ENCODE measurements around the gene C9orf153.
"Not testable (repeated sequence)": the region's sequence is repeated elsewhere in the genome, so short reads cannot be mapped to it uniquely, and the experiment has no call there.

Gene C9orf153

DNA sequence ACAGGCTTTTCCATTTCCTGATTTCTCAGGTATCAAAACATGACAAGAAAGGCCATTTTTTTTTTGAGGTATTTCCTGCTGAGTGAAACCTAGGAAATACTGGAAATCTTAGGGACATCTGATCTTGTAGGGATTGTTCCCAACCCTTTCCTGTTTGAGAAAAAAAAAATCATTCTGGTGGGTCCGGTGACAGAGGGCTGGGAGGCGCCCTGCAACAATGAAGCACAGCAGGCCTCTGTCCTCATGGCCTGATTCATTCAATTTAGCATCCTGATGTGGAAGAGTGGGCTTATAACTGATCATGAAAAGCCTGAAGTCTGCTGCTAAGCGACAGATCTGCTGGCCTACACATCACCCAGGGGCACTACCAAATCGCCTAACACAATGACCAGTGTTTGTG is 3.0 kb upstream of the C9orf153 start:
- no peak for DNase-seq

DNA sequence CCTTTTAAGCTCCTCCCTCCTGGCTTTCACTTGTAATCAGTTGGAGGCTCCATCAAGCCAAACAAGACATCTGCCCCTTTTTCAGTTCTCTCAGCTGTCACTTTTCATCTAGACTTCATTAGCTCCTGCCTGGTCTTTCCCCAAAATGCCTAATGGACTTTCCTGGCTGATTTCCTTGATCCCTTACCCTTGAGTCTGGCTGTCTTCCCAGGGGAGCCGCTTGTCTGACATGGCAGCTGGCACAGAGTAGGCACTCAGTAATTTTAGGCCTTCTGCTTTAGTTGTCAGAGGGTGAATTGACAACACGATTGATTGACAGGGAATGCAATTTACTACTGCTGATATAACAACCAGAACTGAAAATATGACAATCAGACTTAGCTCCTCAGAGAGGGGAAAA is 2.1 kb downstream of the C9orf153 start:
- no peak for DNase-seq

DNA sequence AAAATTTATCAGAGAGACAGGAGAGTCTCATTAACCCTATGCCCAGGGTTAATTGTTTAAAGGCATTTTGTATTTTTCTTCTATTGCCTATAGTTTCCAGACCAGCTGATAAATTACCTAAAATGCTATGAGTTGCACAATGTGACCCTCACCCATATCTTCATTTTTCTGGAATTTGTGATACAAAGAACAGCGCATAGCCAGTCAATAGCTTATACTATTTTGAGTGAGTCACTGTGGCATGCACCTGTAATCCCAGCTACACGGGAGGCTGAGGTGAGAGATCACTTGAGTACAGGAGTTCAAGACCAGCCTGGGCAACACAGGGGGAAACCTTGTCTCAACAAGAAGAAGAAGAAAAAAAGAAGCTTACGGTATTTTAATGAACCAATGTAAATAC is 2.8 kb downstream of the C9orf153 start:
- DNase-seq, result no peak

DNA sequence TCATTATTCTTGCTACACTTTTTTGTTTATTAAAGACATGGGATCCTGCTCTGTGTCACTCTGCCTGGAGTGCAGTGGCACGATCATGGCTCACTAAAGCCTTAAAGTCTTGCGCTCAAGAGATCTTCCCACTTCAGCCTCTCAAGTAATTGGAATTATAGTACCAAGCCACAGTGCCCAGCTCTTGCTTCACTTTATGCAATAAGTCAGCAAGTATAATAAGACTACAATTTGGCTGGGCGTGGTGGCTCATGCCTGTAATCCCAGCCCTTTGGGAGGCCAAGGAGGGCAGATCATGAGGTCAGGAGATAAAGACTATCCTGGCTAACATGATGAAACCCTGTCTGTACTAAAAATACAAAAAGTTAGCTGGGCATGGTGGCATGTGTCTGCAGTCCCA is 5.9 kb downstream of the C9orf153 start:
- DNase-seq, result no peak

DNA sequence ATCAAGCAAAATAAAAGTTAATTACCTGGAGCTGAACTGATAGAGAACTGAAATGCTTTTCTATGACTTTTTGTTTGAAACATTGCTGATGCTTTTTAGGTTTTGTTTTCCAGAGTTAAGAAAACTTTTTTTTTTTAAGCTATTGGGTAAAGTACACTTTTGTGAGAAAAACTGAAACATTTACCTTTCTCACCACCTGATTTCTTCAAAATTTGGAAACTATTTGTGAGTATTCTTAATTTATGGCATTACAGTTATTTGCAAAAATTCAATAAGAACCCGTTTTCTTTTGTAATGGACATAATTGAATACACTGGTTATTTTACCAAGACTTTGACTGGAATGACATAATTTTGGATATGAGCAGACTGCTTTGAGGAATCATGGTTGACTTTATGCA is 6.6 kb downstream of the C9orf153 start:
- DNase-seq, result no peak

DNA sequence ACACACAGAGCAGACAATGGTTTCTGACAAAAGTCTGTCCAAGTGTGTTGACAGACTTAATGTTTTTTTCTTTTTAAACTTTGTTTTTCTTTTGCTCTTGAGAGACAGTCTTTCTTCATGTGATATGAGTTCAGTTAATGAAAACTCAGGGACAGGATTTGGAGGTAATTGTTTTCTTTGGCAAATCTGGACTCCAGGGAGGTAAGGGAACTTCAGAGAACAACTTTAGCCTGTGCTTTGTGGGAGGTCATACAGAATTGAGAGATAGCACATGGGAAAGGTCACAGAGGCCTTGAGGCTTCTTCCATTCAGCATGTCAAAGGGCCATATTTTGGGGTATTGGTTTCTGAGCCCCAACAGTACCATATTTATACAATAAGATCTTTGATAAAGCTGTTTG is 9.3 kb downstream of the C9orf153 start:
- no peak for DNase-seq

DNA sequence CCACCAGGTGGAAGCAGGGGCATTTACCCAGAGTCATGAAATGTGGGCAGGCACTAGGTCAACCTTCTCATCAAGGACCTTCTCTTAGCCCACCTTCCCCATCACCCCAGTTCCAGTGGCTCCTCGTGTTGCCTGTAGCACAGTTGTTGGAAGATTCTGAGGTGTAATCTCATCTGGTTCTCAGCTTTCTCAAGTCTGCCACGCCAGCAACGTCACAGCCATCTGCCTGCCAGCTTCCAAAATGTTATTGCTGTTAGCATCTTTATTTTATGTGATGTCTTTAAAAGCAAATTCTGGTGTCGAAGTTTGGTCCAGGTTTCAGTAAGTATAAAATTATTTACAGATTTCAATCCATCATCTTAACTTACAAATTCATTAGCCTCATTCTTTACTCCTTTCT is 10.7 kb downstream of the C9orf153 start:
- no peak for DNase-seq

DNA sequence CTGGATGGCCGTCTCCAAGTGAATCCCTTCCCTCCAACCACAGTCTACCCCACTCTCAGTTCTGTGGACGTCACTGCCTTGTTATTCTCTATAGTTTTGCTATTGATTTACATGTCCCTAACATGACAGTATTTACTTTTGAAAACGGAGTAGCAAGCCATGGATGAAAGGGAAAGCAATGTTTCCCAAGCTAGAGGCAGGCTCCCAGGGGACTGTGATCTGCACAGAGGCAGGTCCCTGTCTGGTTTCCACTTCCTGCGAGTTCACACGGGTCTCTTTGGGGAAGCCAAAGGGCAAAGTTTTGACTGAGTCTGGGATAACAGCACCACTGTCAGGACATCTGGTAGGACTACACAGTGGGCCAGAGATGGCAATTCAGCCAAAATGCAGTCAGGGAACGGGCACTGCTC is 12.7 kb downstream of the C9orf153 start:
- no peak for DNase-seq

DNA sequence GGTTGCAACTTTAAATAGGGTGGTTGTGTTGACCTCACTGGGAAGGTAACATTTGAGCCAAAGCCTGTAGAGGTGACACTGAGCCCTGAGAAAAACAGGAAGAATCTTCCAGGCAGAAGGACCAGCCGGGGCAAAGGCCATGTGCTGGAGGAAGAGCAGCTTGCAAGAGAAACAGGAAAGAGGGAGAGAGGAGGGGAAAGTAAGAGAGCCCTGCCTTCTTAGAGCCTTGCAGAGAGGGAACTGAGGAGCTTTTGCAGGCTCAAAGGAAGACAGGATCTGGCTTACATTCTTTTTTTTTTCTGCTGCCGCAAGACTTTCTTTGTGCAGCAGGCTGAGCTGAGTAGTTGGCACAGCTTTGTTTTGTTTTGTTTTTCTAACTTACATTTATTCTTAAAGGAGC is 17.4 kb downstream of the C9orf153 start:
- no peak for DNase-seq

DNA sequence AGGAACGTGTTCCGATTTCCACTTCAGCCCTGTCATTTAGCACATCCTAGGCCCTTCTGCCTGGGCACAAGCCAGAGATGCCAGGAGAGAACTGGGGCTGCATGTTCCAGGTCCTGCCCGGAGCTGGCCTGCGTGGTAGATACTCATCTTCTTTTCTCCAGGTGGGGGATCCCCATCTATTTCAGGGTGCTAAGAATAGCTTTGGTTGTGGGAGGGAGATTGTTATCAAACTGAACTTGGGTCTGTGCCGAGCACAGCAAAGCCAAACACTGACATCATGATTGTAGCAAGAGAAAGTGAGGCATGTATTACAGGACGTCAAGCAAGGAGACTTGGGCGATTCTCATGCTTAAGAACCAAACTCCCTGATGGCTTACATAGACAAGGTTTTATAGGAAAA is 18.2 kb downstream of the C9orf153 start:
- DNase-seq, result no peak

DNA sequence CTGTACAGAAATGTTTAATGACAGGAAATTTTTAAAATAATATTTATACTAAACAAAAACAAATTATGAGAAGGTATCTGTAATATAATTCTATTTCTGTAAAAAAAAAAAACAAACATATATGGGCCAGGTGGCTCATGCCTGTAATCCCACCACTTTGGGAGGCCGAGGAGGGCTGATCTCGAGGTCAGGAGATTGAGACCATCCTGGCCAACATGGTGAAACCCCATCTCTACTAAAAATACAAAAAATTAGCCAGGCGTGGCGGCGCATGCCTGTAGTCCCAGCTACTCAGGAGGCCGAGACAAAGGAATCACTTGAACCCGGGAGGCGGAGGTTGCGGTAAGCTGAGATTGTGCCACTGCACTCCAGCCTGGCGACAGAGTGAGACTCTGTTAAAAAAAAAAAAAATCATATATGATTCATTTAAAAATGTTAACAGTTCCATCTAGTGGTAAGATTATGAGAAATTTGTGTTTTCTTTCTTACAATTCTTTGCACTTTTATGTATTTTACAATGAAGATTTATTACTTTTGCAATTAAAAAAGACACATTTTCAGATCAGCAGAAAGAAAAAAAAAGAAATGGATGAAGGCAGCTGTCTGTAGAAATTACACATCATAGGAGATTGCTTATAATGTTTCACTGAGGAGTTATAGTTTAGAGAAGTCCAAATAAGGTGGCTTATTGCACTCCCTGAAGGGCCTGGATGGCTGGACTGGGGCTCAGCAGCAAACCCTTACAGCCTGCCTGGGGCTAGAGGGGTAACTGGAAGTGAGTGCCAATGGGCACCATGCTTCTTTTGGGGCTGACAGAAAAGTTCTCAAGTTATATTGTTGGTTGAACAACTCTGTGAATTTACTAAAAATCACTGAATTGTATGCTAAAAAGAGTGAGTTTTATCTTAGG is 20.3 kb downstream of the C9orf153 start:
- no peak for DNase-seq

DNA sequence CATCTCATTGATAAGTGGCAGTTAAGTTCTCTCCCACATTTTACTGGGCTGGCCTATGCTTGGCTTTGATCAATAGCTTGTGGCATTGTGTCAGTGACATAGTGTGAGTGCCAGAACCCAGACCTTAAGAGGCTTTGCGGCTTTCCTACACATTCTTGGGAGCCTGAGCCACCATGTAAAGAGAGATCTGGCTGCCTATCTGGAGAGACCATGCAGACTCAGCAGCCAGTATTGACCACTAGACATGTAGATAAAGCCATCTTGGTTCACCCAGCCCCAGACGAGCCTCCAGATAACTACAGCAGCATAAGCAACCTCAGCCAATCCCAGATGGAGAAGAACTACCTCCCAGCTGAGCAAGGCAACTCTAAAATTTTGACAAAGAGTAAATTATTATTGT is 28.6 kb downstream of the C9orf153 start:
- no peak for DNase-seq

DNA sequence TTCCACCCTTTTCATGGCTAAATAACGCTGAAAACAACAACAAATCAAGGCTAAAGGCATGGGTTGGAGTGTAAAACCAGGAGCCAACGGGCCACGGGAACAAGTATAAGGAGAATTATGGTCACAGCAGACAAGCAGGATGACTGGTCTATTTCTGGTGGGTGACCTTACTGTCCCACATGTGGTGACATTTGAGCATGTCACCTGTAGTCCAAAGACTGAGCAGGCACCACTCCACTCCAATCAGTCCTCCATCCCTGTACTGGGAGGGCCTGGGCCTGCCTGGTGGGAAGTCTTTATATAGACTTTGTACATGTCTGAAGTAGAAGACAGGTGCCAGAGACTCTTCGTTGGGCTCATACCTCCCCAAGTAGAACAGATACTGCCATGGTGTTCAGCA is 36.8 kb downstream of the C9orf153 start:
- DNase-seq, result no peak

DNA sequence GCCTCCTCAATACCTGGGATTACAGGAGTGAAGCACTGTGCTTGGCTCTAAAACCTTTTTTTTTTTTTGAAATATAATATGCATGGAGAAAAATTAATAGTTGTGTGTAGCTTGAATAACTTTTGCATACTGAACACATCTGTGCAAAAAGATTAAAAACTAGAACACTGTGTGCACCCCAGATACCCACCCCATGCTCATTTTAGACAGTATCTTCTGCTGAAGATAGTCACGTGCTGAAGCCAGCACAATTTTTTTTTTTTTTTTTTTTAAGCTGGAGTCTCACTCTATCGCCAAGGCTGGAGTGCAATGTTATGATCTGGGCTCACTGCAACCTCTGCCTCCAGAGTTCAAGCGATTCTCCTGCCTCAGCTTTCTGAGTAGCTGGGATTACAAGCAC is 39.9 kb downstream of the C9orf153 start:
- no peak for DNase-seq

DNA sequence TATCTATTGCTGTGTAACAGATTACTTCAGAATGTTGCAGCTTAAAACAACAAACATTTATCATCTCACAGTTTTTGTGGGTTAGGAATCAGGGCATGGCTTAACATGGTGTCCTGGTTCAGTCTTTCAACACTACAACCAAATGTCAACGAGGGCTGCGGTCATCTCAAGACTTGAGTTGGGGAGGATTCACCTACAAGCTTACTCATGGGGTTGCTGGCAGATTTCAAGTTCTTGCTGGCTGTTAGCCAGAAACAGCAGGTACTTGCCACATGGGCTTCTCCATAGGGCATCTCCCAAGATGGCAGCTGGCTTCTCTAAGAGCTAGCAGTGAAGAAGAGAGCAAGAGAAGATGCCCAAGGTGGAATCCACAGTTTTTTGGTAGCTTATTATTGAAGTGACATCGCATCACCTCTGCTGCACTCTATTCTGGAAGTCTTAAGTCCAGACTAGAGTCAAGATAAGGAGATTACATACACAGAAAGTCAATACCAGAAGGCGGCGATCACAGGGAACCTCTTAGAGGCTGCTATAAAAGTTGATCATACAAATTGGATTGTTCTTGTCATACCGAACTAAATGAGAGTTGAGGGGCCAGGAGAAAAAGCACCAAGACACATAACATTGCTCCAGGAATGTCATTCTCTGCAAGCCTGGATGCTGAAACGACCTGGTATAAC is 42.2 kb downstream of the C9orf153 start:
- DNase-seq, result no peak

DNA sequence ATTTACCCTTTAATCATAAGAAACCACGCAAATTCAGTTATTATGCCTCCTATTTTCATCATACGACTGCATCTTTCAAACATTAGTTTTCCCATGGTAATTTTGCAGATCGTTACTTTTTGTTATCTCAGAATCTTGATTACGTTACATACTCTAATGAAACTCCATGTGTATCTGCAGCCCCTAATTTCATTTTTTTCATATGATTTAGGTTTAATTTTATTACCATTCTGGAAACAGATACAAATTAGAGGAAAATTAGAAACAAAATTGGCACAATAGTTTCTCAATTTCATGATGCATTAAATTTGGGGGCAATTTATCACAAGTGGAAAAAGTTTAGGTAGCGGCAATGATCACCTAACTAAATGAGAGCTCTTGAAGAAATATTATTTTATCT is 52.3 kb downstream of the C9orf153 start:
- no peak for DNase-seq

DNA sequence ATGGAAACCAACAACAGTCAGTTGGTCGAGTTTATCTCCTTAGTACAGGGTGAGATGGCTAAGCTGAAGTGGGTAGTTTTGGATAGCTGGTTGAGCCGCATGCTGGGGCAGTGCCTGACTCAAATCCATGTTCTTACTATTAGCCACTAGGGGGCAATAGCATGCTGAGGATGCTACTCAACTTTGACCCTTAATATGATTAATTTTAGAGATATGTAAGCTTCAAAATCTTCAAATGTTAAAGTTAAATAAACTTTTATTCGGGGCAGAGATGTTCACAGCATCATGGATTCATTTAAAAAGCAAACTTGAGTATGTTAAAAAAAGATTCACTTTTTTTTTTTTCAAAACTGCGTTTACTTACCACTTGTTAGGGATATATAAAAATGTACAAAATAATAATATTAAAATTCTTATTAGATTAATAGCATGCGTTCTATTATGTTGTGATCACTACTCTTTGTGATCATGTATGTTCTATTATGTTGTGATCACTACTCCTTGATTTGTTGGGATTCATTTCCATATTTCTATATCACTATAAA is 57.0 kb downstream of the C9orf153 start:
- peak; percentile 23 for DNase-seq

DNA sequence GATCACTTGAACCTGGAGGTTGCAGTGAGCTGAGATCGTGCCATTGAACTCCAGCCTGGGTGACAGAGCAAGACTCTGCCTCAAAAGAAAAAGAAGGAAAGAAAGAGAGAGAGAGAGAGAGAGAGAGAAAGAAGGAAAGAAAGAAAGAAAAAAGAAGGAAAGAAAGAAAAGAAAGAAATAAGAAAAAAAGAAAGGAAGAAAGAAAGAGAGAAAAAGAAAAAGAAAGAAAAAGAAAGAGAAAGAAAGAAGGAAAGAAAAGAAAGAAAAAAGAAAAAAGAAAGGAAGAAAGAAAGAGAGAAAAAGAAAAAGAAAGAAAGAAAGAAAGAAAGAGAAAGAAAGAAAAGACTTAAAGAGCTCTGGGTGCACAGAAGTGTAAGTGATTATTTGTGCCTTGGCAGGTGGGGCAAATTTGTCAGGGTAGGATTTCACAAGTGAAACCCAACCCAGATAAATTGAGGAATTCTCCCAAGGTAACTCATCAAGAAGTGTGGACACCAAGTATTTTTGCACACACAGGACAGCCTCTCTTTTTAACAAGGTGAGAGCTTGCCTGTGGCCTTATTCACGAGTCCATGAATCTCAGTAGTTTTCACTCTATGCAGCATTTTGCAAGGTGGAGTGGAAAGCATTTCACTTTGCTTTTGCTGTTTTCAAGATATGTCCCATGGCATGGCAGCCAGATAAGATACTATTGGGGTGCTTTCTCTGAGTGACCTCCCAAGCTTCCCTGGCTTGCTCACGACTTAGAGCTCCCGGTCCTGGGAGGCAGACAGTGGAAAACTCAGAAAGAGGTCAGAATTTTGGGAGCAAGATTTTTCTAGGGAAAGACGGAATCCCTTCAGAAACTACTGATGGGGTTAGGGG is 57.8 kb downstream of the C9orf153 start:
- DNase-seq, result no peak

DNA sequence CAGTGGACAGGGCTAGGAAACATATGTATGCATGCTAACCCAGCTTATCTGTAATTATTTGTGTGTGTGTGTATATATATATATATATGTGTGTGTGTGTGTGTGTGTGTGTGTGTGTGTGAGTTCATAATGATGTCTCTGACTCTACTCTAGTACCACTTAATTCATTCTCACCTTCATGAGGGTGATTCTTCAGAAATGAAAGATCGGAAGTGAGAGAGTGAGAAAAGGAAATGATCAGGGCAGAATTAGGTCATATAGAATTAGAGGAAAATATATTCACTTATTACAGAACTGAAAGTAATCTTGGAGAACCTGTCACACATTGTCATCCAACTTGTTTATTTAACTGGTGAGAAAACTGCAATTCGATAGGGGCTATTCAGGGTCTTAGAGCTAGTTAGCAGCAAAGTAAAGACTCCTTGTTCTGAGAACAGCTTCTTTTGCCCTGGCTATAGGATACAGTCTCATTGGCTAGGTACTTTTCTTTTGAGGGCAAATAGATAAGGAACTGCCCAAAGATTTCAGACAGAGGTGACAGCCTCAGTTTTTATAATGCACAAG is 58.8 kb downstream of the C9orf153 start:
- DNase-seq, result no peak

DNA sequence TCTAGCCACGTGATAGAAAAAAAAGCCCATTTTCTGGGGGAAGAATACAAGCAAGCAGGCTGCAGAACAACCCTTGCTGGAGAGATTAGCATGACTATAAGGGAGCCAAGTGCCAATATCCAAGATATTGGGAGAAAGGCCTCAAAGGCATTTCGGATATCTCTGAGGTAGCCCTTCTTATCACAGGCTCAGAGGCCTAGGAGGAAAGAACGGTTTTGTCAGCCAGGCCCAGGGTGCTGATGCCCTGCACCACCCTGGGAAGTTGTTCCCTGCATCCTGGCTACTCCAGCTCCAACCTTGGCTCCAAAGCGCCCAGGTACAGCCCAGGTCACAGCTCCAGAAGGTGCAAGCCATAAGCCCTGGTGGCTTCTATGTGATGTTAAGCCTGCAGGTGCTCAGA is 66.4 kb downstream of the C9orf153 start:
- DNase-seq, result no peak

DNA sequence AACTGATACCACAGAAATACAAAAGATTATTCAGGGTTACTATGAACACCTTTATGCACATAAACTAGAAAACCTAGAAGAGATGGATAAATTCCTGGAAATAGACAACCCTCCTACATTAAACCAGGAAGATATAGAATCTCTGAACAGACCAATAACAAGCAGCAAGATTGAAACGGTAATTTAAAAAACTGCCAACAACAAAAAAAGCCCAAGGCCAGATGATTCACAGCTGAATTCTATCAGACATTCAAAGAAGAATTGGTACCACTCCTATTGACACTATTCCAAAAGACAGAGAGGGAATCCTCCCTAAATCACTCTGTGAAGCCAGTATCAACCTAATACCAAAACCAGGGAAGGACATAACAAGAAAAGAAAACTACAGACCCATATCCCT is 68.8 kb downstream of the C9orf153 start:
- DNase-seq, result not testable (repeated sequence)

DNA sequence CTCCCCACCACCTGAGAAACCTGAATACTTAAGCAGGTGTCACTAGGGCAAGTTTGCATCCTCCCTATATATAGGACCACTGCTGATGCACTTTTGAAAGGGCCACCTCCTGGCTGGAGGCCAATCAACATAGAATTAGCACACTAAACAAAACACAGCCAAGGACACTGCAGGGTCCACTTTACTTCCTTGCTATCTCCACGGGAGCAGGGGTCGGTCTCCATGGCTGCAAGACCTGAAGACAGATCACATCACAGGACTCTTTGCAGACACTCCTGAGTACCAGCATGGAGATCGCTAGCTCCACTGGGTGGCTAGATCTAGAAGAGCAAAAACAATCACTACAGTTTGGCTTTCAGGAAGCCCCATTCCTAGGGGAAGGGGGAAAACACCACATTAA is 72.3 kb downstream of the C9orf153 start:
- DNase-seq, result no peak

DNA sequence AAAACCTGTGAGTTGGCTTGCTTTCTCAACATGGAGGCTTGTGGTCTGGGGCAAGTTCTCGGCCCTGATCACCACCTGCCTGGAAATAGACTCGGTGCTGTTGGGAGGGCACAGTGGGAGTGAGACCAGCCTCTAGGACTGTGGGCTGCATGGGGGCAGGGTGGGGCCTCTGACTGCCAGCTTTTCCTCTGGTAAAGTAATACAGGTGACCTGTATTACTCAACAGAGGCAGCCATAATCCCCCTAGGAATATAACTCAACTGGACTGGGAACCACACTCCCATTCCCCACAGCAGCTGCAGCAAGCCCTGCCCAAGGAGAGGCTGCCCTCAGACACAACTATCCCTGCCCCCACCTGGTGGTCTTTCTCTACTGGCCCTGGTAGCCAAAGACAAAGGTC is 72.8 kb downstream of the C9orf153 start:
- DNase-seq, result no peak

Data from midbrain (tissue), 1 donor.